Heart left ventricle (tissue), 13 donors: ENCODE measurements around the gene TCF7.

ENCODE experiments used
- POLR2A ChIP-seq, 2 donors: fragments of 450-650 bp; IDR thresholded peaks; one replicate each; pipeline ENCODE4 v1.6.1; 2017; ENCODE audit warnings: antibody characterized with exemption in 2 of 2, mild to moderate bottlenecking in 2 of 2, moderate library complexity in 2 of 2
- TF ChIP-seq, protein P1 (sequence below), 12 donors: fragments of 200-600 bp; sonication (generic) in 4 of 12; IDR thresholded peaks; one replicate each; pipeline versions ENCODE4 v1.5.0 to v1.8.0; 2018 to 2022; ENCODE audit warnings: antibody characterized with exemption in 12 of 12, mild to moderate bottlenecking in 5 of 12
- donor health status: ischemic (EF 13 %, LVEDD 7.1; RV severe dilation, severe dysfunction).
- donor health status: DM: no; HTN: yes; CAD: no.
- donor health status: DM: no; HTN: no; CAD: no.
- donor health status: ischemic (EF 25% LVEDD 6.9; RV normal size, moderate dysfunction).
- donor health status: ischemic (EF 25% LVEDD 5.7; RV mildly dilated, moderate dysfunction).
- donor health status: ischemic (EF 35%, LVEDD 5.7; RV mildly dilated, moderate dysfunction).
- donor health status: nonischemic (EF 11% LVEDD 7.7; RV severe dilation, severe dysfunction).
- donor health status: DM: yes; HTN: yes; CAD: no.
- donor health status: PGD.
- donor health status: ischemic (EF 29% LVEDD 5.4; RV normal size, mild dysfunction).
- donor health status: nonischemic (EF 23%, LVEDD 6.1; RV moderate dilation, normal function).

DNA sequence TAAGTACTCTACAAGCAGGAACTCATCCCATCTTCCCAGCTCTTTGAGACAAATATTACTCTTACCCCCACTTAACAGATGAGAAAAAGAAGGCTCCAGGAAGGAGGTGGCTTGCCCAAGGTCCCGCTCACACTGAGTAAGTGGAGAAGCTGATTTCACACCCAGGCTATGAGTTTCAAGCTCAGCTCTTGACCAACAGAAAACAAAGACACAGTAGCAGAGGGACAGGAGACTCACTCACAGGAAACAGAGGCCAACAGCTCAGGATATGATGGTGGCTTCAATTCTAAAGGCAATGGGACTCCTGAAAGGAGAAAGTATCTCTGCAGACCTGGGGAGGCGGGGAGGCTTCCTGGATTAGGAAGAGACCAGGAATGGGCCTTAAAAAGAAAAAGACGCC lies 6.7 kb upstream of the TCF7 start:
- TF ChIP-seq POLR2A (IDR thresholded peaks at IDR 0.05): no peak
- TF ChIP-seq, protein P1, sequence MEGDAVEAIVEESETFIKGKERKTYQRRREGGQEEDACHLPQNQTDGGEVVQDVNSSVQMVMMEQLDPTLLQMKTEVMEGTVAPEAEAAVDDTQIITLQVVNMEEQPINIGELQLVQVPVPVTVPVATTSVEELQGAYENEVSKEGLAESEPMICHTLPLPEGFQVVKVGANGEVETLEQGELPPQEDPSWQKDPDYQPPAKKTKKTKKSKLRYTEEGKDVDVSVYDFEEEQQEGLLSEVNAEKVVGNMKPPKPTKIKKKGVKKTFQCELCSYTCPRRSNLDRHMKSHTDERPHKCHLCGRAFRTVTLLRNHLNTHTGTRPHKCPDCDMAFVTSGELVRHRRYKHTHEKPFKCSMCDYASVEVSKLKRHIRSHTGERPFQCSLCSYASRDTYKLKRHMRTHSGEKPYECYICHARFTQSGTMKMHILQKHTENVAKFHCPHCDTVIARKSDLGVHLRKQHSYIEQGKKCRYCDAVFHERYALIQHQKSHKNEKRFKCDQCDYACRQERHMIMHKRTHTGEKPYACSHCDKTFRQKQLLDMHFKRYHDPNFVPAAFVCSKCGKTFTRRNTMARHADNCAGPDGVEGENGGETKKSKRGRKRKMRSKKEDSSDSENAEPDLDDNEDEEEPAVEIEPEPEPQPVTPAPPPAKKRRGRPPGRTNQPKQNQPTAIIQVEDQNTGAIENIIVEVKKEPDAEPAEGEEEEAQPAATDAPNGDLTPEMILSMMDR (IDR thresholded peaks at IDR 0.05): no peak
